Breast epithelium (tissue), 4 donors: ENCODE results near the gene HLA-DQA1. TPM values are rescaled to one million over a fixed set of nuclear protein-coding genes. Genes with fewer than 3 reads are reported as not detected.
"Not testable (repeated sequence)": the region's sequence is repeated elsewhere in the genome, so short reads cannot be mapped to it uniquely, and the experiment has no call there.

Source experiments
- DNase-seq, 2 donors: peaks; one replicate each; pipeline ENCODE4 v3.0.0-alpha.2; 2019; ENCODE audit warnings: low spot score in 2 of 2
- H3K27ac ChIP-seq, 2 donors: fragments of 200-600 bp; sonication (generic) in 1 of 2; one replicate each; pipeline ENCODE4 v1.5.1; 2016 to 2019; ENCODE audit warnings: mild to moderate bottlenecking in 1 of 2
- H3K27me3 ChIP-seq, 2 donors: fragments of 200-600 bp; sonication (generic) in 1 of 2; one replicate each; pipeline versions ENCODE4 v1.5.1 to v1.6.0; 2017 to 2019; ENCODE audit warnings: control low read depth in 1 of 2, mild to moderate bottlenecking in 1 of 2
- H3K36me3 ChIP-seq: fragments of 200-600 bp; one replicate; pipeline ENCODE4 v1.5.1; 2019
- H3K4me1 ChIP-seq, 2 donors: fragments of 200-600 bp; sonication (generic); one replicate each; pipeline ENCODE4 v1.5.1; 2016 to 2019; ENCODE audit warnings: control low read depth in 1 of 2
- H3K4me3 ChIP-seq, 3 donors: fragments of 200-600 bp; sonication (generic); 1 replicate in 2 of 3; 2 replicates in 1 of 3; pipeline ENCODE4 v1.5.1; 2016 to 2019; ENCODE audit warnings: mild to moderate bottlenecking in 3 of 3, moderate library complexity in 2 of 3
- H3K9me3 ChIP-seq, 2 donors: fragments of 200-600 bp; sonication (generic) in 1 of 2; one replicate each; pipeline ENCODE4 v1.5.1; 2016 to 2019; ENCODE audit warnings: control low read depth in 1 of 2
- CTCF ChIP-seq, 3 donors: fragments of 450-650 bp; IDR thresholded peaks; one replicate each; pipeline ENCODE4 v1.5.1; 2016 to 2017; ENCODE audit warnings: antibody characterized with exemption in 3 of 3, mild to moderate bottlenecking in 3 of 3, moderate library complexity in 3 of 3
- POLR2A ChIP-seq: fragments of 450-650 bp; IDR thresholded peaks from one replicate; pipeline ENCODE4 v1.6.1; 2016; ENCODE audit warnings: antibody characterized with exemption, mild to moderate bottlenecking, moderate library complexity
- POLR2AphosphoS5 ChIP-seq, 3 donors: sonication (generic); formaldehyde crosslinking; IDR thresholded peaks; one replicate each; pipeline ENCODE4 v1.6.1; 2017; ENCODE audit warnings: antibody characterized with exemption in 3 of 3
- intact Hi-C: fragments of 100-400 bp; cut with DNase I; formaldehyde crosslinking; loops from one replicate; pipeline ENCODE4 v1.15.1; 2023; ENCODE audit warnings: low total_unique reads
- total RNA-seq, 3 donors: library from RNA; depleted of rRNA; stranded (reverse); fragments of >200 nt; gene quantifications; one replicate each; pipeline ENCODE4 v1.1.0, GENCODE V29; 2016

HLA-DQA1 gene
- total RNA-seq, 3 donors from 2014 or later = 1.6 to 19.2 (median 15.0) TPM

- no peak for TF ChIP-seq CTCF (IDR thresholded peaks at IDR 0.05)
- no peak for TF ChIP-seq POLR2AphosphoS5 (IDR thresholded peaks at IDR 0.05)
- TF ChIP-seq POLR2A = no peak
- intact Hi-C loops = no loop called here
Observed at GRCh38 chr6:32623693-32624092, 13.5 kb upstream of the HLA-DQA1 start.

GRCh38 chr6:32624565-32624964 lies 12.6 kb upstream of the HLA-DQA1 start:
- intact Hi-C loops = no loop called here

More at GRCh38 chr6:32623693-32624092, 13.5 kb upstream of the HLA-DQA1 start:
- no peak for DNase-seq
- H3K36me3 ChIP-seq = no peaks in the 10 kb centered on the region
- no peak overlapping the region for H3K27ac ChIP-seq
- no peaks in the 10 kb centered on the region for H3K27me3 ChIP-seq
- H3K4me3 ChIP-seq = no peak overlapping the region
- no peaks in the 10 kb centered on the region for H3K9me3 ChIP-seq
- H3K4me1 ChIP-seq = no peaks in the 10 kb centered on the region

GRCh38 chr6:32625137-32625536 lies 12.1 kb upstream of the HLA-DQA1 start:
- Histone ChIP-seq H3K4me3 (no peak overlapping the region), H3K27ac (no peak overlapping the region), H3K4me1 (no peaks in the 10 kb centered on the region), H3K9me3 (no peaks in the 10 kb centered on the region), H3K36me3 (no peaks in the 10 kb centered on the region), H3K27me3 (no peaks in the 10 kb centered on the region)
- intact Hi-C loops = no loop called here
- no peak for TF ChIP-seq CTCF (IDR thresholded peaks at IDR 0.05)
- TF ChIP-seq POLR2AphosphoS5 (IDR thresholded peaks at IDR 0.05) = no peak
- TF ChIP-seq POLR2A = no peak
- DNase-seq = no peak

More at GRCh38 chr6:32624565-32624964, 12.6 kb upstream of the HLA-DQA1 start:
- Histone ChIP-seq H3K9me3 (no peaks in the 10 kb centered on the region), H3K36me3 (no peaks in the 10 kb centered on the region), H3K4me3 (no peak overlapping the region), H3K4me1 (no peaks in the 10 kb centered on the region), H3K27me3 (no peaks in the 10 kb centered on the region), H3K27ac (no peak overlapping the region)
- TF ChIP-seq POLR2AphosphoS5 (IDR thresholded peaks at IDR 0.05) (no peak), CTCF (IDR thresholded peaks at IDR 0.05) (no peak), POLR2A (no peak)
- DNase-seq = no peak

GRCh38 chr6:32627249-32627648 lies 10.0 kb upstream of the HLA-DQA1 start:
- no peak overlapping the region for H3K27ac ChIP-seq
- intact Hi-C loops = no loop called here

GRCh38 chr6:32627831-32628230 lies 9.4 kb upstream of the HLA-DQA1 start:
- Histone ChIP-seq H3K36me3 (no peaks in the 10 kb centered on the region), H3K27me3 (no peaks in the 10 kb centered on the region), H3K9me3 (no peaks in the 10 kb centered on the region), H3K4me1 (no peaks in the 10 kb centered on the region), H3K27ac (no peak overlapping the region), H3K4me3 (no peak overlapping the region)
- intact Hi-C loops = no loop called here
- TF ChIP-seq CTCF (IDR thresholded peaks at IDR 0.05) (no peak), POLR2A (no peak), POLR2AphosphoS5 (IDR thresholded peaks at IDR 0.05) (no peak)
- DNase-seq = no peak

More at GRCh38 chr6:32627249-32627648, 10.0 kb upstream of the HLA-DQA1 start:
- no peaks in the 10 kb centered on the region for H3K27me3 ChIP-seq
- TF ChIP-seq POLR2AphosphoS5 (IDR thresholded peaks at IDR 0.05) (no peak), POLR2A (no peak), CTCF (IDR thresholded peaks at IDR 0.05) (no peak)
- H3K36me3 ChIP-seq = no peaks in the 10 kb centered on the region
- H3K4me1 ChIP-seq = no peaks in the 10 kb centered on the region
- no peak for DNase-seq
- no peaks in the 10 kb centered on the region for H3K9me3 ChIP-seq
- H3K4me3 ChIP-seq = no peak overlapping the region

GRCh38 chr6:32629793-32630192 lies 7.4 kb upstream of the HLA-DQA1 start:
- intact Hi-C loops, H3K27me3 ChIP-seq, H3K4me1 ChIP-seq: not testable (repeated sequence)

More at GRCh38 chr6:32629793-32630192, 7.4 kb upstream of the HLA-DQA1 start:
- H3K9me3 ChIP-seq, H3K4me3 ChIP-seq, H3K36me3 ChIP-seq, H3K27ac ChIP-seq, DNase-seq: not testable (repeated sequence)
